SK-N-SH (cell line): Measurements from ENCODE around the gene PTMS. TPM values are rescaled to one million over a fixed set of nuclear protein-coding genes. Genes with fewer than 3 reads are reported as not detected.
"Not testable (repeated sequence)": the region's sequence is repeated elsewhere in the genome, so short reads cannot be mapped to it uniquely, and the experiment has no call there.

Source experiments
- CTCF ChIA-PET: fragments of 300-600, 350-600 bp; formaldehyde crosslinking; extraction: SDS; loops from one replicate; lab custom pipeline; 2021; lab: Yijun Ruan, JAX
- POLR2A ChIA-PET: fragments of 350-600 bp; sonication (Branson Sonifier 250); formaldehyde crosslinking; extraction: SDS; loops from one replicate; lab custom pipeline; 2020; ENCODE audit warnings: antibody characterized with exemption, inconsistent platforms; lab: Yijun Ruan, JAX
- DNase-seq: peaks from one replicate; pipeline ENCODE4 v3.0.0; 2012
- H2AFZ ChIP-seq: fragments of 200-600 bp; sonication (generic); 2 replicates; pipeline ENCODE4 v1.8.1; 2016; ENCODE audit warnings: antibody characterized with exemption, mild to moderate bottlenecking, low read depth
- H3F3A ChIP-seq: fragments of 200-600 bp; sonication (generic); replicated peaks from 2 replicates; pipeline ENCODE3; 2016; ENCODE audit warnings: antibody characterized with exemption, mild to moderate bottlenecking; ENCODE audit not compliant: insufficient read depth
- H3K27ac ChIP-seq, 2 experiments: fragments of 200-500 bp in 1 of 2; fragments of 200-600 bp in 1 of 2; sonication (Bioruptor generic) in 1 of 2; sonication (generic), shearing (Covaris generic) in 1 of 2; 2 replicates each; pipeline versions ENCODE4 v1.5.1 to v1.6.1; 2014 to 2016; ENCODE audit warnings: low read depth in 2 of 2, inconsistent platforms in 1 of 2, low read length in 1 of 2, mild to moderate bottlenecking in 1 of 2, mixed read lengths in 1 of 2
- H3K27me3 ChIP-seq: fragments of 200-600 bp; sonication (generic), shearing (Covaris generic); 2 replicates; pipeline ENCODE4 v1.6.1; 2016; ENCODE audit warnings: mixed run types; ENCODE audit not compliant: insufficient read depth
- H3K36me3 ChIP-seq, 2 experiments: fragments of 200-500 bp in 1 of 2; fragments of 200-600 bp in 1 of 2; sonication (Bioruptor generic) in 1 of 2; sonication (generic) in 1 of 2; replicated peaks in 1 of 2; 2 replicates each; pipeline versions ENCODE3 to v1.5.1; 2014 to 2016; ENCODE audit warnings: low read length in 1 of 2, mild to moderate bottlenecking in 1 of 2; ENCODE audit not compliant: insufficient read depth in 2 of 2, control insufficient read depth in 1 of 2
- H3K4me1 ChIP-seq, 2 experiments: fragments of 200-500 bp in 1 of 2; fragments of 200-600 bp in 1 of 2; sonication (Bioruptor generic) in 1 of 2; sonication (generic), shearing (Covaris generic) in 1 of 2; 2 replicates each; pipeline versions ENCODE4 v1.5.1 to v1.6.1; 2014 to 2016; ENCODE audit warnings: low read depth in 1 of 2, low read length in 1 of 2, mixed run types in 1 of 2; ENCODE audit not compliant: insufficient read depth in 2 of 2, control insufficient read depth in 1 of 2
- H3K4me2 ChIP-seq: fragments of 200-600 bp; sonication (generic), shearing (Covaris generic); 2 replicates; pipeline ENCODE4 v1.6.1; 2017; ENCODE audit warnings: mixed run types
- H3K4me3 ChIP-seq, 2 experiments: fragments of 200-500 bp in 1 of 2; fragments of 200-600 bp in 1 of 2; sonication (Bioruptor generic) in 1 of 2; sonication (generic), shearing (Covaris generic) in 1 of 2; 2 replicates each; pipeline versions ENCODE4 v1.5.1 to v1.8.1; 2014 to 2016; ENCODE audit warnings: low read depth in 2 of 2, inconsistent platforms in 1 of 2, low read length in 1 of 2, mild to moderate bottlenecking in 1 of 2, mixed read lengths in 1 of 2, moderate library complexity in 1 of 2
- H3K79me2 ChIP-seq: fragments of 200-600 bp; sonication (generic); 2 replicates; pipeline ENCODE4 v1.8.1; 2017; ENCODE audit warnings: mild to moderate bottlenecking; ENCODE audit not compliant: insufficient read depth
- H3K9ac ChIP-seq: fragments of 200-600 bp; sonication (generic); 2 replicates; pipeline ENCODE4 v1.6.1; 2017; ENCODE audit warnings: mixed run types
- H3K9me2 ChIP-seq: fragments of 200-600 bp; sonication (generic); 2 replicates; pipeline ENCODE4 v1.6.1; 2017; ENCODE audit warnings: mixed run types
- H3K9me3 ChIP-seq: fragments of 200-600 bp; sonication (generic); 2 replicates; pipeline ENCODE4 v1.6.1; 2017; ENCODE audit warnings: mixed run types, mild to moderate bottlenecking, moderate library complexity
- H4K20me1 ChIP-seq: fragments of 200-600 bp; sonication (generic); 2 replicates; pipeline ENCODE4 v1.6.1; 2017; ENCODE audit warnings: mild to moderate bottlenecking, mixed run types; ENCODE audit not compliant: insufficient read depth
- ELF1 ChIP-seq: IDR thresholded peaks from 2 replicates; pipeline ENCODE4 v1.4.0; 2012
- GATA2 ChIP-seq: sonication (generic); formaldehyde crosslinking; IDR thresholded peaks from 2 replicates; pipeline ENCODE4 v1.5.0; 2020; ENCODE audit warnings: mild to moderate bottlenecking, missing genetic modification reagents
- RCOR1 ChIP-seq: fragments of 150-350 bp; IDR thresholded peaks from 2 replicates; pipeline ENCODE4 v1.6.1; 2017; ENCODE audit warnings: antibody characterized with exemption, low read length
- ZBTB33 ChIP-seq: IDR thresholded peaks from 2 replicates; pipeline ENCODE4 v1.4.0; 2012; ENCODE audit warnings: low read depth, borderline replicate concordance
- WGBS: methylation state at CpG from one replicate; pipeline ENCODE4 v1.1.6; 2017; ENCODE audit warnings: low lambda C conversion rate; 5-methylcytosine and 5-hydroxymethylcytosine counted together
- polyA plus RNA-seq, 3 experiments: library from polyadenylated mRNA; depleted of rRNA; stranded (reverse); fragments of >200 nt; gene quantifications; 2 replicates each; pipeline ENCODE4 v1.2.3, GENCODE V29; 2012

The PTMS gene
- polyA plus RNA-seq, 1 of the 3 experiments (the other 2 are of a cell fraction): 661 TPM

DNA sequence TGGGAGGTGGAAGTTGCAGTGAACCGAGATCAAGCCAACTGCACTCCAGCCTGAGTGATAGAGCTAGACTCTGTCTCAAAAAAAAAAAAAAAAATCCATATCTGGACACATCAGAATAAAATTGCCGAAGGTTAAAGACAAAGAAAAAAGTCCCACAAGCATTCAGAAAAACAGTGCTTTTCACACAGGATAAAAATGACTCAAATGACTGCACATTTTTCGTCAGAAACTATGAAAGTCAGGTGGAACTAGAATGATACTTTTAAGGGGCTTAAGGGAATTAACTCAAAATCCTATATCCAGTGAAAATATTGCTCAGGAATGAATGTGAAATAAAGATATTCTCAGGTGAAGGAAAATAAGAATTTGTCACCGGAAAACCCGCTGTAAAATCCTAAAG is 29.4 kb upstream of the PTMS start:
- 95% methylated on average over 5 of the region's 5 CpGs for WGBS
- no peak for TF ChIP-seq ELF1
- no peak for TF ChIP-seq GATA2 (CRISPR knock-in tag)
- TF ChIP-seq ZBTB33: no peak
- H3K79me2 ChIP-seq: no peaks in the 10 kb centered on the region

GRCh38 chr12:6742080-6742479 is 24.1 kb upstream of the PTMS start:
- CTCF ChIA-PET: interaction anchor here (1.5 to 6.9 kb wide), 3 partner anchors 11 to 94 kb away, joined by 6 to 53 read pairs (median 13); partner anchors contain the start of gene MLF2
- H2AFZ ChIP-seq, H4K20me1 ChIP-seq, H3F3A ChIP-seq, H3K36me3 ChIP-seq, H3K4me1 ChIP-seq, H3K27ac ChIP-seq, DNase-seq, H3K4me2 ChIP-seq, H3K4me3 ChIP-seq, H3K27me3 ChIP-seq, H3K9ac ChIP-seq, H3K9me2 ChIP-seq, H3K9me3 ChIP-seq, H3K79me2 ChIP-seq: not testable (repeated sequence)
- POLR2A ChIA-PET: interaction anchor here (0.6 kb wide), 1 partner anchor 524 kb away, joined by 3 read pairs; no protein-coding TSS in a partner anchor
- WGBS: 94% methylated on average over 12 of the region's 12 CpGs

More for the DNA sequence above, 29.4 kb upstream of the PTMS start:
- H3K36me3 ChIP-seq: peaks cover 2 to 5% of the 10 kb centered on the region in 2 experiments
- ChIA-PET POLR2A (interaction anchor here (1.4 kb wide), 1 partner anchor 13 kb away, joined by 5 read pairs; the partner anchor contains the start of gene COPS7A), CTCF (interaction anchor here (0.8 to 9.5 kb wide), 11 partner anchors 8 to 103 kb away, joined by 3 to 80 read pairs (median 5); partner anchors contain the start of genes MLF2, P3H3 and PTMS)
- no peak overlapping the region for H3K4me3 ChIP-seq
- H3F3A ChIP-seq: peaks cover 15% of the 10 kb centered on the region
- no peaks in the 10 kb centered on the region for H4K20me1 ChIP-seq
- H3K9me2 ChIP-seq: no peaks in the 10 kb centered on the region
- H2AFZ ChIP-seq: no peak overlapping the region
- no peak for DNase-seq
- no peak overlapping the region for H3K9ac ChIP-seq
- H3K27ac ChIP-seq: 0 out of 4 replicates have a peak overlapping the region, but pooled peaks of 1 of the 2 experiments have one; percentile 50
- H3K9me3 ChIP-seq: no peaks in the 10 kb centered on the region
- no peaks in the 10 kb centered on the region for H3K27me3 ChIP-seq
- H3K4me2 ChIP-seq: no peak overlapping the region
- peaks cover 0 to 6% of the 10 kb centered on the region in 2 experiments; a peak in 1 of 4 replicates for H3K4me1 ChIP-seq

GRCh38 chr12:6742834-6743233 is 23.3 kb upstream of the PTMS start:
- Histone ChIP-seq H3K4me1 (no peaks in the 10 kb centered on the region), H3K9me3 (no peaks in the 10 kb centered on the region), H3K4me2 (no peak overlapping the region), H3K79me2 (no peaks in the 10 kb centered on the region), H3K27ac (no peak overlapping the region), H3K9ac (no peak overlapping the region), H3F3A (peaks cover 12% of the 10 kb centered on the region), H3K36me3 (peaks cover 9 to 14% of the 10 kb centered on the region in 2 experiments), H4K20me1 (no peaks in the 10 kb centered on the region), H3K27me3 (no peaks in the 10 kb centered on the region), H3K4me3 (no peak overlapping the region), H2AFZ (no peak overlapping the region), H3K9me2 (no peaks in the 10 kb centered on the region)
- POLR2A ChIA-PET: interaction anchor here (0.6 kb wide), 1 partner anchor 525 kb away, joined by 3 read pairs; no protein-coding TSS in a partner anchor
- CTCF ChIA-PET: interaction anchor here (1.5 to 6.9 kb wide), 3 partner anchors 10 to 93 kb away, joined by 6 to 53 read pairs (median 13); partner anchors contain the start of gene MLF2
- no peak for DNase-seq
- no peak for TF ChIP-seq RCOR1
- peak; percentile 17; the same call in 1 of the 2 replicates for TF ChIP-seq GATA2 (CRISPR knock-in tag)
- WGBS: 53% methylated on average over 3 of the region's 3 CpGs

- CTCF ChIA-PET: interaction anchor here (1.5 to 6.9 kb wide), 5 partner anchors 7 to 92 kb away, joined by 6 to 53 read pairs (median 7); partner anchors contain the start of gene MLF2
- POLR2A ChIA-PET, H3K9me2 ChIP-seq, H3K79me2 ChIP-seq, H2AFZ ChIP-seq, H3K4me3 ChIP-seq, H3K27ac ChIP-seq, H3K9me3 ChIP-seq, H3K4me2 ChIP-seq, H3K4me1 ChIP-seq, H3K27me3 ChIP-seq, H4K20me1 ChIP-seq, H3K9ac ChIP-seq, DNase-seq: not testable (repeated sequence)
- WGBS: 55% methylated on average over 7 of the region's 7 CpGs
- Histone ChIP-seq H3F3A (peaks cover 16% of the 10 kb centered on the region), H3K36me3 (peaks cover 12 to 18% of the 10 kb centered on the region in 2 experiments)
These were observed 22.9 kb upstream of the PTMS start for GRCh38 chr12:6743300-6743699.
